Tibial nerve (tissue), 4 donors: ENCODE data around the gene STX18. TPM values are rescaled to one million over a fixed set of nuclear protein-coding genes. Genes with fewer than 3 reads are reported as not detected.

Experiments
- total RNA-seq, 4 donors: library from RNA; depleted of rRNA; stranded (reverse); fragments of >200 nt; gene quantifications; one replicate each; pipeline ENCODE4 v1.1.0, GENCODE V29; 2016

The STX18 gene
- total RNA-seq, 4 donors from 2014 or later = 16.5 to 37.5 (median 21.4) TPM

Other genes starting within 250 kb of the STX18 start
- 1 to 10 TPM in 3 of 4 donors, under 1 TPM in 1; 0.44 to 6.5 (median 3.6) TPM for gene NSG1, start 154.9 kb downstream of the STX18 start, total RNA-seq